CD1c-positive myeloid dendritic cell (primary cell): Measurements from ENCODE around the gene CAV2.

ENCODE experiments used
- DNase-seq: peaks from one replicate; pipeline ENCODE4 v3.0.0-alpha.2; 2016; ENCODE audit errors: extremely low spot score

CAV2 gene

DNA sequence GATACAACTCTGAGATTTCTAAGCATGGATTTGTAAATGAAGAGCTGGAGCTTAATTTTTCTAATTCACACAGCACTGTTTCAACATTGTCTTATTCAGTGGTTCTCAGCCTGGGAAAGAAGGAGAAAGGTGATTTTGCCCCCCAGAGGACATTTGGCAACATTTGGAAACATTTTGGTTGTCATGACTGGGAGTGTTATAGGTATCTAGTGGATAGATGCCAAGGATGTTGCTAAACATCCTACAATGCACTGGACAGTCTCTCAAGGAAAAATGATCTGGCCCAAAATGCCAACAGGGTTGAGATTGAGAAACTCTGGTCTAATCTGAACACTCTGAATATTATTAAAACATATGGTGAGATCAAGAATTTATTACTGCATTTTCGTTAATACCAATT lies 3.8 kb upstream of the CAV2 start:
- DNase-seq: no peak

DNA sequence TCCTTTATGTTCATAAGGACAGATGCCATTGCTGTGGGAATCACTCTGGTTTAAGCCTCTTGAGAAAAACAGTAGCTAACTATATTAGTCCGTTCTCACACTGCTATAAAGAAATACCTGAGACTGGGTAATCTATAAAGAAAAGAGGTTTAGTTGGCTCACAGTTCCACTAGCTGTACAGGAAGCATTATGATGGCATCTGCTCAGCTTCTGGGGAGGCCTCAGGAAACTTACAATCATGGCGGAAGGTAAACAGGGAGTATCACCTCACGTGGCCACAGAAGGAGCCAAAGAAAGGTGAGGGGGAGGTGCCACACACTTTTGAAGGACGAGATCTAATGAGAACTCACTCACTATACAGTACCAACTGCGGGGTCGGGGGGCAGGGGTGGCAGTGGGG lies 2.9 kb upstream of the CAV2 start:
- DNase-seq: no peak

- DNase-seq: no peak
Measured at GRCh38 chr7:116497708-116498107, 1.8 kb upstream of the CAV2 start.

DNA sequence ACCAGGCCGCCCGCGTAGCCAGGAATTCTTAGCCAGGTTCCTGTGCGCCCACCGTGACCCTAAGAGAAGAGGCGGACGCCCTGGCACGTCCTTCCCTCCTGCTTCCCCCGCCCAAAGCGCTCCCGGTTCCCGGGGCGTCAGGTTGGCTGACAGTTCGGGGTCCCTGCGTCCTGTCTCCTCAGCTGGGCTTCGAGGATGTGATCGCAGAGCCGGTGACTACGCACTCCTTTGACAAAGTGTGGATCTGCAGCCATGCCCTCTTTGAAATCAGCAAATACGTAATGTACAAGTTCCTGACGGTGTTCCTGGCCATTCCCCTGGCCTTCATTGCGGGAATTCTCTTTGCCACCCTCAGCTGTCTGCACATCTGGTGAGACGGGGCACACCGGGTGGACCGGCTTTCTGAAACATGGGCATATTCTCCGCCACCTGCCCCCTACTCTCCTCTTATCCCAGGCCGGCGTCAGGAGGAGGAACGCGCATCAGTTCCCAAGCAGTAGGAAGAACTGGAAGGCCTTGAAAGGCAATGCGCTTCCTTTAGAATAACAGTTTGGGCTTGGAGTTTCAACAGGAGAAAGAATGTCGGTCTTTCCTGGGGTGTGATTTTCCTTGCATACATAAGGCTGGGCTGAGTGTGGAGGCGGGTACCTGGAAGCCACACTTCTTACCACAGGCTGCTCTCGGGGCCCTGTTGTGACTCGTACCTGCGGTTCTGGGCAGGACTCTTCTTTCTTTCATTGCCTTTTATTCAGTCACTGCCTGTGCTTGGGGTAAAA lies 728 bp downstream of the CAV2 start:
- DNase-seq: no peak

DNA sequence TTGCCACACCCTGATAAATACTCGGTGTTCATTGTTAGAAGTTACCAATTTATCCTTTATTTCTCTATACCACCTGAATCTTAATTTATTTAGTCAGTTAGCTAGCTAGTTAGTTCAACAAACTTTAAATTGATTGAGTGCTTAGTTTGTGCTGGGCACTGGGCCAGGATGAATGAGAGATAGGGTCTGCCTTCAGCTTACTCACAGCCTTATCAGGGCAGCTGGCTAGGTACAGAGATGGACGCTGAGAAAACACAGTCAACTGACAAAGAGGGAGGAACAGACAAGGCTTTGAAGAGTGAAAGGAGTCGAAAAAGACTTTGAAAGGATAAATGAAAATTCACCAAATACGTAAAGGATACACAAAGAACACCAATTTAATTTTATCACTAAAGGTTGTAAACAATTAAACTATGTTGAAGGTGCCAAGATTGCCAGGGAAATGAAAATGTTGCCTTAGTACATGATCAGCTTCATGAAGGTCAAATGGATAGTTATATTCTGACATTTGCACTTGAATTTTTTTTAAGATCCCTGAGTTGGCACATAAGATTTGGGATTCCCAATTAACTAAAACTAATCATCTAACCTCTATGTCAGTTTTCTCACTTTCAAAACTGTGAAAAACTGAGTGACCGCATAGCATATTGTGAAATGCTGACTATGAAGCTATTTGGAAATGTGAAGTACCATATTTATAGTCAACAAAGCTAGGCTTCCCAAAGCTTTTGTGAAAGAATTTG lies 2.1 kb downstream of the CAV2 start:
- DNase-seq: no peak

DNA sequence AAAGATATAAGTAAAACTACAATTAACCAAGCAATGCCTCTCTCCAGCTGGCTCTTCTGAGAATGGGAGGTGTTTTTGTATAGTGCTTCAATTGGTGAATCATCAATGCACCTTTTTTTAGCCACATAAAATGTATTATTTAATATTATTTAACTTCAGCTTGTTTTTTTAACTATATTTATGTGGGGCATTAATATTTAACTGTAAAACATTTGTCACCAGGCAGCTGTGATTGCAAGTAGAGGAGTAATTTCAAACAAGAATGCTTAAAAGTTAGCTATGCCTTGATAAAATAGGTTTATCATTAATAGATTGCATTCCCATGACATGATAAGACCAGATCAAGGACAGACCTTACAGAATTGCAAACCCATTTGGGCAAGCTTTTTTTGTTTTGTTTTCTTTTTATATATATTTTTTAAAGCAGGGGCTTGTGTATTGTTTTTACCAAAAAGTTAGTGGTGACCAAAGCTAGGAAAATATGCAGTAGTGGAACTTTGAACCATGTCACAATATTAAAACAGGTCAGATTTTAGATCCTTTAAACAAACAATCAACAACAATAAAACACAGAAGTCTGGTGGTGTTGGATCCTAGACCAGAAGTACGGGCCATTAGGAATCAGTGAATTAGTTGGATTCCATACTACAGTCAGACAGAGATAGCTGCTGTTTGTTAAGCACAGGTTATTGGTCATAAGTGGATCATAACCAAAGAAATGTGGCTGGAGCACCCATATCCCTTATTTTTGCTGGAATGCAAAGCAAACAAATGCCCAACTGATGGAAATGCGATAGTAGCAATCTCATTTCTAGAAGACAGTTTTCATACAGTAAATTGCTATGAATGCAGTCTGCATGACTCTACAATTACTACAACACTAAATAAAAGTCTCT lies 2.9 kb downstream of the CAV2 start:
- no peak for DNase-seq

- DNase-seq: no peak
Measured at GRCh38 chr7:116503835-116504234, 4.3 kb downstream of the CAV2 start.

- no peak for DNase-seq
Measured at GRCh38 chr7:116505278-116505677, 5.7 kb downstream of the CAV2 start.

DNA sequence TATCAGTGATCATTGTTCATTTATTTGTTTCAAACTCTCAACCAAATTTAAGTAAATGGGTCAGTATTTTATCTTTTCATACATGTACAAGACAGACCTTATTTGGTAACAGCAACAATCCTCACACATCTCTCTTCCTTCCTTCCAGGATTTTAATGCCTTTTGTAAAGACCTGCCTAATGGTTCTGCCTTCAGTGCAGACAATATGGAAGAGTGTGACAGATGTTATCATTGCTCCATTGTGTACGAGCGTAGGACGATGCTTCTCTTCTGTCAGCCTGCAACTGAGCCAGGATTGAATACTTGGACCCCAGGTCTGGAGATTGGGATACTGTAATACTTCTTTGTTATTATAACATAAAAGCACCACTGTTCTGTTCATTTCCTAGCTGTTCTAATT lies 6.3 kb downstream of the CAV2 start:
- DNase-seq: no peak

DNA sequence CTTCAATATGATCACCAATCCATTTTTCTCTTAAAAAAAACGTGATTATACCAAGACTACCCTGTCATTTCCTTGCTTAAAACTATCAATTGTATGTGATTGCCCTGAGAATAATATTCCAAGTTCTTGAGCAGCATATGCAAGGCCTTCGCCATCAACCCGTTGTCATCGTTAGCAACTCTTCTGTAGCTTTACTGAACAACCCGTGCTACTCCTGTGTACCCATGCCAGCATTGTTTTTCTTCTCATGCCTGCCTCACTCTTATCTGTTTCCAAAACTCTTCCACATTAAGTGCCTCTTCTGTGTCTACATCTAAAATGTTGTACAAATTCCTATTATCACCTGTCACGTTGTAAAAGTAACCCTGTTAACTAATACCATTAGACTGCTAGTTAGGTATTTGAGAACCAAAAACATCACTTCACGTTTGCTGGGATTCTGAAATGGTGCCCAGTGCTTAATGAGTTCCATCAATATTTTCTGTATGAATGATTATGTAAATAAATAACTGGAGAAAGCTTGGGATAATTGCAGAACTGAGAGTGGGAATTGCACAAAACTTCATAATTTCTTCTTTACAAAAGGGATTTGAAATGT lies 10.5 kb downstream of the CAV2 start:
- DNase-seq: no peak

GRCh38 chr7:116510795-116511194 lies 11.3 kb downstream of the CAV2 start:
- no peak for DNase-seq

DNA sequence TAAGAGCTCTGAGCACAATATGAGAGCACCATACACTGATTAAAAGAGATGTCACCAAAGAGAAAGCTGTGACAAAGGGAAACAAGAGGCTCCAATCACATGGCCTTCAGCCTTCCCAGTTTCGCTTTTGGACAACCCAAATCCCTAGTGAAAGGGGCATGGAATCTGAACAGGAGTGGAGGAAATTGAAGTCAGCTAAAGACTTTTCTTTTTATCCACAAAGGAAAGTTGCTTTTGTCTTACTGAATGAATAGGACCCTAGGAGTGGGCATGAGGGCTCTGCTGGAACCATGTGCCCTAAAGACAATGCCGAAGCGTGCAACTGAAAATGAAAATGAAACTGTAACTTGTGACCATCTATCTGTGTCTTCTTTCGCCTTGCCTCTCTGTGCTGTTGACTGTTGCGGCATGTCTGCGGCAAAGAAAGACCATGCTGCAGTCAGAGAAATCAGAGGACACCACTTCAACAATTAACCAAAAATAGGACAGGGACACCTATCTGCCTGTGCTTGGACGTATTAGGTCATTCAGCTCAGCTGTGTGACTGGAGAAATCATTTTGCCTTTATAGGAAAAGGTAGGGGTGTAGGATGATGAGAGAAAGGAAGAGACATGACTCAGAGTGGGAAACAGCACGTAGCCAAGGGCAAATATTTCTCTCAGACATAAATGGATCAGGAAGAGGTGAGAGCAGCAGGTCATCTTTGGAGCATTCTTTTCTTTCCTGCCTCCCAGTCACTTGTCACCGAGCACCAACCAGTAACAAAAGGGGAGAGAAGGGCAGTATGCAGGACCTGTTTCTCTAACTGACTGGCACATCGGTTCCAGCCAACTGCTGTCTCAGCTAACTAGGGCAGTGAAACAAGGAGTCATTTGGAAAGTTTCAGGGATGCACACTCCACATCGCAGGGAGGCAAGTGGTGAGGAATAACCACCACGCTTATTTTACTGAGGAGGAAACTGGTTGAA lies 12.3 kb downstream of the CAV2 start:
- no peak for DNase-seq

DNA sequence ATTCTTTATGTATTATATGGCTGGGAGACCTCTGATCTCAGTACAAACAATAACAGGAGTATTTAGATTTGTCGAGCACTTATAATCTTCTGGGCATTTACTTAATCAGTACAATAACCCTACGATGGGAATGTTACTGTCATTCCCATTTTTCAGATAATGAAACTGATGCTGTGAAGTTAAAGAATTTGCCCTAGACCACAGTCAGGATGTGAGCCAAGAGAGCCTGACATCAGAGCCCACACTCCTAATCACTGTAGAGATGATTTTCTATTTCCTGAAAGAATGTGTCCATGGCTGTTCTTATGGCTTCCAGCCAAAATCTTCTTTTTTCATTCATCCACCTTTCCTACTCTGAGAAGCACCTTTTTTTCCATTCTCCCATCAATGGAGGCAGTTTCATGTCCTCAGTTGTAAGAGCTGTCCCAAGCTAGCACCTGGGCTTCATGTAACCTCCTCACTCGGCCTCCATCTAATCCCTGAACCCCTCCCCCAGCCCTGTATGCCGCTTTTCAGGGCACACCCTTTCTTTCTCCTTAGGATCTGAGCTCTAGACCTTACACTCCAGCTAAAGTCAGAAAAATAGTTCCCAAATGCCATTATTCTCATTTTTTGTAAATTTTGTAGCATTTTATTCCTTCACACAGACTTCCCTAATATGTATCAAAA lies 13.1 kb downstream of the CAV2 start:
- no peak for DNase-seq

GRCh38 chr7:116515584-116515983 lies 16.0 kb downstream of the CAV2 start:
- DNase-seq: no peak

GRCh38 chr7:116516324-116516723 lies 16.8 kb downstream of the CAV2 start:
- no peak for DNase-seq

- DNase-seq: no peak
Measured at GRCh38 chr7:116517626-116518025, 18.1 kb downstream of the CAV2 start.

DNA sequence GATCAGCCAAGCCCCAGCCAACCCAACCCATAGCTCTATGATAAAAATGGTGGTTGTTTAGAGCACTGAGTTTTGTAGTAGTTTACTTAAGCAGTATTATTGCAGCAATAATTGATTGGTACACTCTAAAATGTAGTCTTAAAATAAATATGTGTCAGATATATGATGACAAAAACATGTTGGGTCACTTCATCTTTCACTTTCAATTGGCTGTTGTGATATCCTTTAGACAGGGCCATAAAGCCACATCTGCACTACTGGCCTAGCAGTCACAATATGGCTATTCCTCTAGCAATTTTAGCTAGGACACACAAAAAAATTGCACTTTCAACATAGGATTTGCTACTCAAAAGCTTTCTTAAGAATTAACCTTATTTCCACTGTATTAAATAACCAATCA lies 19.4 kb downstream of the CAV2 start:
- DNase-seq: no peak

- DNase-seq: no peak
Measured at GRCh38 chr7:116521046-116521664, 21.6 kb downstream of the CAV2 start.

DNA sequence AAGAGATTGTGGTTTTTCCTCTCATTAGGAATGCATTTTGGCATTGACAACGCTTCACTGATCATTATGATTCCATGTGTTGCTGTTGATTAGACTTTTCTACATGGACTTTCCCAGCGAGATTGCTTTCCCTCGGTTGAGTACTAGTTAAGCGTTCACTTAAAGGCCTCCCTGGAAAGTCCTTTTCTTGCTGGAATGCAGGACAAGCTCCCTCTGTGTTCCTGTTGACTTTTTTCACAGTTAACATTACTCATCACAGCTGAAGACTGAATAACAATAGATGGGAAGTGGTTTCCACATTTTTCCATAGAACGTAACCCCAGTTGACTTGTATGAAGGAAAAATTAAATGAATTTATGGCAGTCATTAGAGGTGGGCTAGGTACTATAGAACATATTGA lies 22.7 kb downstream of the CAV2 start:
- no peak for DNase-seq

- DNase-seq: no peak
Measured at GRCh38 chr7:116524221-116524608, 24.7 kb downstream of the CAV2 start.
